GM19328 (cell line): ENCODE measurements around the gene TMEM145.
"Not testable (repeated sequence)": the region's sequence is repeated elsewhere in the genome, so short reads cannot be mapped to it uniquely, and the experiment has no call there.

Experiments used
- ATAC-seq: cut with Tn5 transposase; IDR thresholded peaks from one replicate; pipeline ENCODE4 v1.9.1; 2021; ENCODE audit warnings: mild to moderate bottlenecking, moderate library complexity; ENCODE audit not compliant: unreplicated experiment

TMEM145 gene

DNA sequence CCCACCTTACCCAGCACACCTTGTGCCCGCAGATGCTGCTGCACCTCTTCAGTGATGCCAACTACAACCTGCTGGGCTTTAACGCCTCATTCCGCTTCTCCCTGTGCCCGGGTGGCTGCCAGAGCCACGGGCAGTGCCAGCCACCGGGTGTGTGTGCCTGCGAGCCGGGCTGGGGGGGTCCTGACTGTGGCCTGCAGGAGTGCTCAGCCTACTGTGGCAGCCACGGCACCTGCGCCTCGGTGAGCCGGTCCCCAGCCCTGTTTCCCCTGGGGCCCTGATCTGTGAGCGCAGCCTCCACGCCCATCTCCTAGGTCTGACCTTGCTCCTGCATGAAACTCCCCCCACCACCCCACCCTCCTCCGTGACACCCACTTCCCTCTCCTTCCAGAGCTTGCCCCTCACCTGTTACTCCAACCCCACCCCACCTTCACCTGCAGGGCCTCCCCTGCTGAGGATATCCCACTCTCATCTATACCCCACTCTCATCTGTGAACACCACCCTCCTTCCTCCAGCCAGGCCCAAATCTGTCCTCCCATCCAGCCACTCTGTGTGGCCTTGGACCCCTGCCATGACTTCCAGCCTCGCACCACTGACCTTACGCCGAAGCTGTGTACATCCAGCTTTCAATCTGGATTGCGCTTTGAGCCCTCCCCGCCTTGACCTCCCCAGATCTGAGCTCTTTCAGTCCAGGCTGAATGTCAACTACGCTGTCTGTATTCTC lies 21.0 kb downstream of the TMEM145 start:
- no peak for ATAC-seq

DNA sequence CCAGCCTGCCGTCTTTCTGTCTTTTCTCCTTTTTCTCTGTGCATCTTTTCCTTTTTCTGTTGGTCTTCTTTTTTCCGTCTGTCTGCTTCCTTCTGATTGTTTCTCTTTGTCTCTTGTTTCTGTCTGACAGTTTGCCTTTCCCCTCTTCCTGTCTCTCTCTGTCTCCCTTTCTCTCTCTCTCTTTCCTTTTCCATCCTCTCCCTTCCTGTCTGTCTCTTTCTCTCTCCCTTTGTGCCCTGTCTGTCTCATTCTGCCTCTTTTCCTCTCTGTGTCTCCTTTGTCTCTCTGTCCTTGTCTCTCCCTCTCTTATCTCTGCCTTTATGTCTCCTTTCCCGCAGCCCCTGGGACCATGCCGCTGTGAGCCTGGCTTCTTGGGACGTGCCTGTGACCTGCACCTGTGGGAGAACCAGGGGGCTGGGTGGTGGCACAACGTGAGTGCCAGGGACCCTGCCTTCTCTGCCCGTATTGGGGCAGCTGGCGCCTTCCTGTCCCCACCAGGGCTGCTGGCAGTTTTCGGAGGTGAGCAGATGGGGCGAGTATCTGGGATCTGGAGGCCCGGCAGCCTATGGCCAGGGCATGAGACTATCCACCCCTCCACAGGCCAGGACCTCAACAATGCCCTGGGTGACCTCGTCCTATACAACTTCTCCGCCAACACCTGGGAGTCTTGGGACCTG lies 21.7 kb downstream of the TMEM145 start:
- no peak for ATAC-seq

DNA sequence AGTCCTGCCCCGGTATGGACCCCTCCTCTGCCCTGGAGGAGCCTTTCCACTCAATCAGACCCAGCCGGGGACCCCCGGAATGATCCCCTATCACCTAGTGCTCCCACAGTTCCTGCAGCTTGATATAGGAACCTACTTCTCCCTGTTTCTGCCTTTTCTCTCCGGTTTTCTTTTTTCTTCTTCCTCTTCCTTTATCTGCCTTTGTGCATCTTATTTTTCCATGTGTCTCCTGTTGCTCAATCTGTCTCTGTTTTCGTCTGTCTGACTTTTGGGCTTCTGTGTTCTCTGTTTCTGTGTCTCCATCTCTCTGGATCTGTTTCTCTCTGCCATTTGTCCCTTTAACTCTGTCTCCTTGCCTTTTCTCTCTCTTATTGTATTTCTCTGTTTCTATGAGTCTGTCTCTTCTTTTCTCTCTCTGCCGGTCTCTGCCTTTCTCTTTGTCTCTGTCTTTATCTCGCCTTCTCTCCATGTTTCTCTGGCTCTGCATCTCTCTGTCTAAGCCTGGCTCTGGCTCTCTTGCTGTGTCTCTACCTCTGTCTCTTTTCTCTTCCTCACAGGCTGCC lies 22.3 kb downstream of the TMEM145 start:
- ATAC-seq: no peak

DNA sequence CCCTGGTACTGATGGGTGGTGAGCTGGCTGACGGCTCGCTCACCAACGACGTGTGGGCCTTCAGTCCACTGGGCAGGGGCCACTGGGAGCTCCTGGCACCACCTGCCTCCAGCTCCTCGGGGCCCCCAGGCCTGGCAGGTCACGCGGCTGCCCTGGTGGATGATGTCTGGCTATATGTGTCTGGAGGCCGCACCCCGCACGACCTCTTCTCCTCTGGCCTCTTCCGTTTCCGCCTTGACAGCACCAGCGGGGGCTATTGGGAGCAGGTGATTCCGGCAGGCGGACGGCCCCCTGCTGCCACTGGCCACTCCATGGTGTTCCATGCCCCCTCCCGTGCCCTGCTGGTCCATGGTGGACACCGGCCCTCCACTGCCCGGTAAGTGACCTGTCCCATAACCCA lies 22.9 kb downstream of the TMEM145 start:
- ATAC-seq: no peak

DNA sequence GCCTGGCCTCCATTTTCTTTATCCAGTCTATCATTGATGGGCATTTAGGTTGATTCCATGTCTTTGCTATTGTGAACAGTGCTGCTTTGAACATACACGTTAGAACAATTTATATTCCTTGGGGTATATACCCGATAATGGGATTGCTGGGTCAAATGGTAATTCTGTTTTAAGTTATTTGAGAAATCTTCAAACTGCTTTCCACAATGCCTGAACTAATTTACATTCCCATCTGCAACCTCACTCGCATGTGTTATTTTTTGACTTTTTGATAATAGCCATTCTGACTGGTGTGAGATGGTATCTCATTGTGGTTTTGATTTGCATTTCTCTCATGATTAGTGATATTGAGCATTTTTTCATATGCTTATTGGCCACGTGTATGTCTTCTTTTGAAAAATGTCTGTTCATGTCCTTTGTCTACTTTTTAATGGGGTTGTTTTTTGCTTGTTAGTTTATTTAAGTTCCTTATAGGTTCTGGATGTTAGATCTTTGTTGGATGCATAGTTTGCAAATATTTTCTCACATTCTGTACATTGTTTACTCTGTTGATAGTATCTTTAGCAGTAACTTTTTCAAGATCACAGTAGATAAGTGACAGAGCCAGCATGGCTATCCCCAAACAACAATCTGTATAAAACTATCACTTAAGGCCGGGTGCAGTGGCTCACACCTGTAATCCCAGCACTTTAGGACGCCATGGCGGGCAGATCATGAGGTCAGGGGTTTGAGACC lies 26.2 kb downstream of the TMEM145 start:
- ATAC-seq: not testable (repeated sequence)

DNA sequence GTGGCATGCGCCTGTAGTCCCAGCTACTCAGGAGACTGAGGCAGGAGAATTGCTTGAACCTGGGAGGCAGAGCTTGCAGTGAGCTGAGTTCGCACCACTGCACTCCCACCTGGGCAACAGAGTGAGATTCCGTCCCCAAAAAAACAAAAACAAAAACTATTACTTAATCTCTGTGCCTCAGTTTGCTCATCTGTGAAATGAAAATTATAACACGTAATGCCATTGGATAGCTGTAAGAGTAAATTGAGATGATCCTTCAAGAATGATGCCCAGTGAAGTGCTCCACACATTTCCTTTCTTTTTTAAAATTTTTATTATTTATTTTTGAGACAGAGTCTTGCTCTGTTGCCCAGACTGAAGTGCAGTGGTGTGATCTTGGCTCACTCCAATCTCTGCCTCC lies 26.8 kb downstream of the TMEM145 start:
- not testable (repeated sequence) for ATAC-seq

DNA sequence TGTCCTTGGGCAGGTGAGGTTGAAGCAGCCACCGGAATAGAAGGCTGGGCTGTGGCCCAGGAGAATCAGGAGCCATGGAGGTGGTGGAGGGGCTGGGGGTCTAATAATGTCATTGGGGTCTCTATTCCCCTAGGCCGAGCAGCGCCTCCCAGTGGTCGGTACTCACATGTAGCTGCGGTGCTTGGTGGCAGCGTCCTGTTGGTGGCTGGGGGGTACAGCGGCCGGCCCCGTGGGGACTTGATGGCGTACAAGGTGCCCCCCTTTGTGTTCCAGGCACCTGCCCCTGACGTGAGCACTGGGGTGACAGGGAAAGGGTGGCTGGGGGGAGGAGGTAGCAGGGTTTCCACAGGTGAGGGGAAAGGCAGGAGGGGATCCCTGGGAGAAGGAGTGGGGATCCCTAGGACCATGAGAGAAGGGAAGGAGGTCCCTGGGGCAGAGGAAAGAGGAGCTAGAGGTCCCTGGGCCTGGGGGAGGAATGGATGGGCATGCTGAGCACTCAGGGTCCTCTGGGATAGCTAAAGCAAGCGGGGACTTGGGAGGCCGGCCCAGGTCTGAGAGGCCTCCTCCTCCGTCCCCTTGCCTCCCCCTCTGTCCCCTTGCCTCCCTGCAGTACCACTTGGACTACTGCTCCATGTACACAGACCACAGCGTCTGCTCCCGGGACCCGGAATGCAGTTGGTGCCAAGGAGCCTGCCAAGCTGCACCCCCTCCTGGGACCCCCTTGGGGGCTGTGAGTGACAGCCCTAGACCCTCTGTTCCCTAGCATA lies 30.4 kb downstream of the TMEM145 start:
- ATAC-seq: no peak

DNA sequence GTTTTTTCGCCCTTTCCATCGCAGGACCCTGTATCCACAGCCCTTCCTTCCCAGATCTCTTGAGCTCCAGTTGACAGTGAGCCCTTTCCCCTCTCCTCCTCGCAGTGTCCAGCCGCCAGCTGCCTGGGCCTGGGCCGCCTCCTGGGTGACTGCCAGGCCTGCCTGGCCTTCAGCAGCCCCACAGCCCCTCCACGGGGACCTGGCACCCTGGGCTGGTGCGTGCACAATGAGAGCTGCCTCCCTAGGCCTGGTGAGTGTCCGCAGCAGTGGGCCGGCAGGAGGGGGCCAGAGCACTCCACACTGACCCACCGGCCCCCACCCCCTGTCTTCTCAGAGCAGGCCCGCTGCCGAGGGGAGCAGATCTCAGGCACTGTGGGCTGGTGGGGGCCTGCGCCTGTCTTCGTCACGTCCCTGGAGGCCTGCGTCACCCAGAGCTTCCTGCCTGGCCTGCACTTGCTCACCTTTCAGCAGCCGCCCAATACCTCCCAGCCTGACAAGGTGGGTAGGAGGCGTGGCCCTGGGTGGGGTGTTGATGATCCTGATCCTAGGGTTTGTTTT lies 31.3 kb downstream of the TMEM145 start:
- no peak for ATAC-seq

DNA sequence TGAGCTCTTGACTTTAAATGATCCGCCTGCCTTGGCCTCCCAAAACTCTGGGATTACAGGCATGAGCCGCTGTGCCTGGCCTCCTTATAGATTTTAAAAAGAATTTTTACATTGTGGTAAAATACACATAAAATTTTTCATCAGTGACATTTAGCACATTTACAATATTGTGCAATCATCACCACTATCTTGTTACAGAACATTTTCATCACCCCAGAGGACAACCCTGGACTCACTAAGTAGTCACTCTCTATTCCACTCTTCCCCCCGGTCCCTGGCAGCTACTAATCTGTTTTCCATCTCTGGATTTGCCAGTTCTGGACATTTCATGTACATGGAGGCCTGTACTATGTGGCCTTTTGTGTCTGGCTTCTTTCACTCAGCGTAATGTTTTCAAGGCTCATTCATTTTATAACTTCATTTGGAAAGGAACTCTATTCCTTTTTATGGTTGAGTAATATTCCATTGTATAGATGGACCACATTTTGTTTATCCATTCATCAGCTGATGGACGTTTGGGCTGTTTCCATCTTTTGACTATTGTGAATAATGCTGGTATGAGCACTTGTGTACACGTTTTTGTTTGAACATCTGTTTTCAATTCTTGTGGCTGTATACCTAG lies 32.2 kb downstream of the TMEM145 start:
- ATAC-seq: no peak

DNA sequence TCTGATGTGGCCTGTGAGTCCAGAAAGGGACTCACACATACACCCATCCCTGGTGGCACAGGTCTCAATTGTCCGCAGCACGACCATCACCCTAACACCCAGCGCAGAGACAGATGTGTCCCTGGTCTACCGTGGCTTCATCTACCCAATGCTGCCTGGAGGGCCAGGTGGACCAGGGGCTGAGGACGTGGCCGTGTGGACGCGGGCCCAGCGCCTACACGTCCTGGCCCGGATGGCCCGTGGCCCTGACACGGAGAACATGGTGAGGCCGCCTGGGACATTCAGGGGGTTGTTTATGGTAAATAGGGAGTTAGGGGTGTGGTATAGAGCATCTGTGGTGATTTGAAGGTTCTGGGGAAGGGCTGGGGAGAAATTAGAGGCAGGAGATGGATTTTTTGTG lies 35.1 kb downstream of the TMEM145 start:
- ATAC-seq: no peak

DNA sequence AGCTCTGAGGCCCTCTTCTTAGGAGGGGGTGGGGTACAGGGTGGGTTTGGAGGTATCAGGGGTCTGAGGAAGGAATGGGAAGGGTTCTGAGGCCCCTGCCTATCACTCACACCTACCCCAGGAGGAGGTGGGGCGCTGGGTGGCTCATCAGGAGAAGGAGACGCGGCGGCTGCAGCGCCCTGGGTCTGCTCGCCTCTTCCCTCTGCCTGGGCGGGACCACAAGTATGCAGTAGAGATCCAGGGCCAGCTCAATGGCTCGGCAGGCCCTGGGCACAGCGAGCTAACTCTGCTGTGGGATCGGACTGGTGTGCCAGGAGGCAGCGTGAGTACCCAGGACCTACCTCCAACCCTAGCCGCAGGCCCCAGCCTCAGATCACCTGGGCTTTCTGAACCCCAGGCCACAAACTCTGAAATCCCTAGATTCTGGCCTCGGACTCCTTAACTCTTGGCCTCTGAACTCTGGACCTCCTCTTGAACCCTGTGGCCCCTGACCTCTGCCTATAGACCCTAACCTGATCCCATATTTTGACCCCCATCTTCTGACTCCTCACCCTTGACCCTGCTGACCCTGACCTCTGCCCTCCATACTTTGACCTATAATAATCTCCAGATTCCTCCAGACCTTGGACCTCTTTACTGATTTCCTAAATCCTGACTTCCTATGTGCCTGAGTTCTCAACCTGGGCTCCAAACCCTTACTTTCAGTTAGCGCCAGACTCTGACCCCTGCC lies 36.4 kb downstream of the TMEM145 start:
- ATAC-seq: no peak

DNA sequence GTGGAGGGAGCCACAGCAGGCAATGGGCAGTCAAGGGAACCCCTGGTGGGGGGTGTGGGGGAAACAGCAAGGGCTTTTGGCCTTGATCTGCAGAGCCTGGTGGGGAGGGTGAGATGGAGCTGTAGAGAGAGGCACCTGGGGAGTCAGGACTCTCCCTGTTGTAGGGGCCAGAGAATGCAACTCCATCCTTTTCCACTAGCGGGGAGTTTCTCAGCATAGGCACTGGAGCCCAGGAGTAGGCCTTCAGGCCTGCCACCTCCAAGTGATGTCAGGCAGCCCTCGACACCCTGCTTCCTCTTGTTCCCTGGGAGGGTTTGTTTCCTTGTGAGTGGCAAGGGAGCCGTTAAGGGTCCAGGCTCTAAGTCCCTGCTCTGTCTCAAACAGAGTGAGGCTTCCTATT lies 37.3 kb downstream of the TMEM145 start:
- no peak for ATAC-seq

DNA sequence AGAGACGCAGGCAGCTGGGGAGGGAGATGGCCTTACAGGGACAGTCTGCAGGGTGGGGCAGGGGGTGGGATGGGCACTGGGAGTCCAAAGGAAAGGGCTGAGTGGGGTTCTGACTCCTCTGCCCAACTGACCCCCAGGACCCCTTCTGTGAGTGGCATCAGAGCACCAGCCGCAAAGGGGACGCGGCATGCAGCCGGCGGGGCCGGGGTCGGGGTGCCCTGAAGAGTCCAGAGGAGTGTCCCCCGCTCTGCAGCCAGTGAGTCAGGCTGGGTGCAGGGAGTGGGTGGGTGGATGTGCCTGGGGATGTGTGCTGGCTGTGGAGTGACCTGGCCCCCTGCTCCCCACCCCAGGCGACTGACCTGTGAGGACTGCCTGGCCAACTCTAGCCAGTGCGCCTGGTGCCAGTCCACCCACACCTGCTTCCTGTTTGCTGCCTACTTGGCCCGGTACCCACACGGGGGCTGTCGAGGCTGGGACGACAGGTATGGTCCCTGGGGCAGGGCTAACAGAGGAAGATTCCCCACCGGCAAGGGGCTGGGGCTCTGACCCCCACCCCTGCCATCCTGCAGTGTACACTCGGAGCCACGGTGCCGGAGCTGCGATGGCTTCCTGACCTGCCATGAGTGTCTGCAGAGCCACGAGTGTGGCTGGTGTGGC lies 38.1 kb downstream of the TMEM145 start:
- ATAC-seq: no peak

DNA sequence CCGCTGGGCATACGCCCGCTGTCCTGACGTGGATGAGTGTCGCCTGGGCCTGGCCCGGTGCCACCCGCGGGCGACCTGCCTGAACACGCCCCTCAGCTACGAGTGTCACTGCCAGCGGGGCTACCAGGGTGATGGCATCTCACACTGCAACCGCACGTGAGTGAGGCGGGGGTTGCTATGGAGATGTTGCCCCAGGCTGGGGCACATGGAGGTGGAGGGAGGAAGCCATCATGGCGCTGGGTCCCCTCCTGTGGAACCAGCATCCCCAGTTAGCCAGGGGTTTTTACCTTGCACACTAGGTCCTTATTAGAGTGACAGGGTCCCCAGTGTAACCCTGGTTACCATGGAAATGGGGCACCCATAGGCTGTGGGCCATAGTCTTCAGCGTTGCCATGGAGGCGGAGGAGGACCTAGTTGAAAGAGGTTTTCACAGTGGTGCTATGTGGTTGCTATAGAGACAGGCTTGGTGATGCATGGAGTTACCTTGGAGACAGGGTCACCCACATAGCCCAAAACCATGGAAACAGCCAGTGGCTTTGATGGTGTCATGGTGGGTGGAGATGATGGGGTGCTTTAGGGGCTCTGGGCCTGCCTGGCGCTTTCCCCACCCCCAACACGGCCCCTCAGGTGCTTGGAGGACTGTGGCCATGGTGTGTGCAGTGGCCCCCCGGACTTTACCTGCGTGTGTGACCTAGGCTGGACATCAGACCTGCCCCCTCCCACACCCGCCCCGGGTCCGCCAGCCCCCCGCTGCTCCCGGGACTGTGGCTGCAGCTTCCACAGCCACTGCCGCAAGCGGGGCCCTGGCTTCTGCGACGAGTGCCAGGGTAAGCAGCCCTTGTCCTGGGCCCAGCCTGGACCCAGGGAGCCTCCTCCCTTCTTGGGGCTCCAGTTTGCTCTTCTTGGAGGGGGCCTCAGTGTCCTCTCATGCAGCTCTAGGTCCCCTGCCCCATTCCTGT lies 39.5 kb downstream of the TMEM145 start:
- no peak for ATAC-seq

DNA sequence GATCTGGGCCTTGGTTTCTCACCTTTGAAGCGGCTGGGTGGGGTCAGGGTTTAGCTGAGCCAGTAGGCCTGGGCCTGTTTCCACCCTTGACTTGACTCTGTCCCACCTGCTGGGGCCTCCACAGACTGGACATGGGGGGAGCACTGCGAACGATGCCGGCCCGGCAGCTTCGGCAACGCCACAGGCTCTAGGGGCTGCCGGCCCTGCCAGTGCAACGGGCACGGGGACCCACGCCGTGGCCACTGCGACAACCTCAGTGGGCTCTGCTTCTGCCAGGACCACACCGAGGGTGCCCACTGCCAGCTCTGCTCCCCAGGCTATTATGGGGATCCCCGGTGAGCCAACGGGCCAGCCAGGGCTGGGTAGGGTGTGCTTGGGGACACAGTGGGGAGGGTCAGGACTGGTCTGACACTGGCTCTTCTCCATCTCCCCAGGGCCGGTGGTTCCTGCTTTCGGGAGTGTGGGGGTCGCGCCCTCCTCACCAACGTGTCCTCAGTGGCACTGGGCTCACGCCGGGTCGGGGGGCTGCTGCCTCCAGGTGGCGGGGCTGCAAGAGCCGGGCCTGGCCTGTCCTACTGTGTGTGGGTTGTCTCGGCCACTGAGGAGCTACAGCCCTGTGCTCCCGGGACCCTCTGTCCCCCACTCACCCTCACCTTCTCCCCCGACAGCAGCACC lies 40.4 kb downstream of the TMEM145 start:
- ATAC-seq: no peak

DNA sequence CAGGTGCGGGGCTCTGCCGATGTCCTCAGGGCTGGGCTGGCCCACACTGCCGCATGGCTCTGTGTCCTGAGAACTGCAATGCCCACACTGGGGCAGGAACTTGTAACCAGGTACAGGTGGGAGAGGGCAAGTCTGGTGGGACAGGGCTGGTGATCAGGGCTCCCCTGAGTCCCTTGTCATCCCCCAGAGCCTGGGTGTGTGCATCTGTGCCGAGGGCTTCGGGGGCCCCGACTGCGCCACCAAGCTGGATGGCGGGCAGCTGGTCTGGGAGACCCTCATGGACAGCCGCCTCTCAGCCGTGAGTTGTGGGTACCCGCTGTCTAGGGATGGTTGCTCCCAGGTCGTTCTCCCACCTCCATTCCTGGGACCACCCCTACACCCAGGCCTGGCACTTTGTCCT lies 42.8 kb downstream of the TMEM145 start:
- ATAC-seq: no peak

DNA sequence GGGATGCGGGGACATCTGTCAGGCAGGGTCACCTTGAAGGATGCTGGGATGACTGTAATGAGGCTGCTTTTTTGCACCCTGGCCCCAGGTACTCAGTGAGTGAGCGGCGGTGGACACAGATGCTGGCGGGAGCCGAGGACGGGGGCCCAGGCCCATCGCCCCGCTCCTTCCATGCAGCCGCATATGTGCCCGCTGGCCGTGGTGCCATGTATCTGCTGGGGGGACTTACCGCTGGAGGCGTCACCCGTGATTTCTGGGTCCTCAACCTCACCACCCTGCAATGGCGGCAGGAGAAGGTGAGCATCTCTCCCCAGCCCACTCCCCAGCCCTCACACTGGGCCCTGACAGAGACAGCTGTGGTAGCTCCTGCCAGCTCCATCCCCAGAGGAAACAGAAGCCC lies 43.6 kb downstream of the TMEM145 start:
- no peak for ATAC-seq
